Esophagus muscularis mucosa (tissue), 4 donors: ENCODE data around the gene PCSK6.

Experiments
- CTCF ChIP-seq, 3 experiments: fragments of 200-600 bp in 2 of 3; fragments of 450-650 bp in 1 of 3; sonication (generic) in 2 of 3; IDR thresholded peaks; one replicate each; pipeline ENCODE4 v1.5.1; 2017 to 2019; ENCODE audit warnings: antibody characterized with exemption in 3 of 3, mild to moderate bottlenecking in 2 of 3, moderate library complexity in 1 of 3
- EP300 ChIP-seq: sonication (generic); formaldehyde crosslinking; IDR thresholded peaks from one replicate; pipeline ENCODE4 v1.6.1; 2017; ENCODE audit warnings: antibody characterized with exemption
- POLR2A ChIP-seq: fragments of 450-650 bp; IDR thresholded peaks from one replicate; pipeline ENCODE4 v1.6.1; 2017; ENCODE audit warnings: antibody characterized with exemption, moderate library complexity, mild to moderate bottlenecking, low read depth
- POLR2AphosphoS5 ChIP-seq, 2 donors: sonication (generic); formaldehyde crosslinking; IDR thresholded peaks; one replicate each; pipeline ENCODE4 v1.6.1; 2017; ENCODE audit warnings: antibody characterized with exemption in 2 of 2

DNA sequence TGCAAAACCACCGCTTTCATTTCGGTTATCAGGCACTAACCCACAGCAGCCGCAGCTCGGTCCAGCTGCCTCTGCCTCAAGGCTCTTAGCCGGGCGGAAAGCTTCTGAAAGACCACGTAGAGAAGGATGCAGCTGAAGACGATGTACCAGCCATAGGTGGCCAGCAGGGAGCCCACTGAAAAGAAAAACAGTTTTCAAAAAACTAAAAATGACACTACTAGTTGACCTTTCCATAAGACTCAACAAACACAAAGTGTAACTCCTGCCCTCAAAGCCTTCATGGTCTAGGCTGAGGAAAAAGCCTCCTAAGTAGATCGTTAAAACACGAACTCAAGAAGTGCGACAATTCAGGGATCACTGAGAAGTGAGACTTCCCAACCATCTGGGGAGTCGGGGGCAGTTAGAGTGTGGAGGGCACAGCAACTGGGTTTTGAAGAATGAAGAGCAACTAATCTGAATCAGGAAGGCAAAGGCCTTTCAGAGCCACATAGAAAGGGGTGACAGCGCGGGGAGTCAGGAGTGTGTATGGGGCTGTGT is 212.9 kb downstream of the PCSK6 start:
- TF ChIP-seq CTCF (IDR thresholded peaks at IDR 0.05) (peak in 2 of 3 experiments; percentile 7 to 38), EP300 (no peak), POLR2AphosphoS5 (IDR thresholded peaks at IDR 0.05) (no peak), POLR2A (no peak)
